Epithelial cell of prostate (primary cell): ENCODE measurements around the gene FGFBP3.

Experiments used
- DNase-seq: peaks from one replicate; pipeline ENCODE4 v3.0.0-alpha.2; 2011; ENCODE audit warnings: low read depth, low spot score
- H3K27ac ChIP-seq: fragments of 450-650 bp; 2 replicates; pipeline ENCODE4 v1.5.1; 2017; ENCODE audit warnings: mild to moderate bottlenecking

The FGFBP3 gene

GRCh38 chr10:91864744-91865143 lies 44.5 kb downstream of the FGFBP3 start:
- no peak overlapping the region for H3K27ac ChIP-seq
- no peak for DNase-seq

GRCh38 chr10:91864099-91864498 lies 45.2 kb downstream of the FGFBP3 start:
- no peak for DNase-seq
- H3K27ac ChIP-seq = no peak overlapping the region

GRCh38 chr10:91860885-91861284 lies 48.4 kb downstream of the FGFBP3 start:
- DNase-seq = no peak
- no peak overlapping the region for H3K27ac ChIP-seq

GRCh38 chr10:91856637-91857036 lies 52.6 kb downstream of the FGFBP3 start:
- no peak for DNase-seq
- no peak overlapping the region for H3K27ac ChIP-seq
